Stimulated activated CD4-positive, alpha-beta T cell treated with anti-CD3 and anti-CD28 coated beads, Interleukin-15, amount 100 ng/mL, for 48 hours (primary cell): ENCODE results near the gene HIGD1A.

Experiments
- DNase-seq, 2 donors: peaks; one replicate each; pipeline ENCODE4 v3.0.0-alpha.2; 2020; ENCODE audit warnings: low read depth in 2 of 2

The HIGD1A gene

DNA sequence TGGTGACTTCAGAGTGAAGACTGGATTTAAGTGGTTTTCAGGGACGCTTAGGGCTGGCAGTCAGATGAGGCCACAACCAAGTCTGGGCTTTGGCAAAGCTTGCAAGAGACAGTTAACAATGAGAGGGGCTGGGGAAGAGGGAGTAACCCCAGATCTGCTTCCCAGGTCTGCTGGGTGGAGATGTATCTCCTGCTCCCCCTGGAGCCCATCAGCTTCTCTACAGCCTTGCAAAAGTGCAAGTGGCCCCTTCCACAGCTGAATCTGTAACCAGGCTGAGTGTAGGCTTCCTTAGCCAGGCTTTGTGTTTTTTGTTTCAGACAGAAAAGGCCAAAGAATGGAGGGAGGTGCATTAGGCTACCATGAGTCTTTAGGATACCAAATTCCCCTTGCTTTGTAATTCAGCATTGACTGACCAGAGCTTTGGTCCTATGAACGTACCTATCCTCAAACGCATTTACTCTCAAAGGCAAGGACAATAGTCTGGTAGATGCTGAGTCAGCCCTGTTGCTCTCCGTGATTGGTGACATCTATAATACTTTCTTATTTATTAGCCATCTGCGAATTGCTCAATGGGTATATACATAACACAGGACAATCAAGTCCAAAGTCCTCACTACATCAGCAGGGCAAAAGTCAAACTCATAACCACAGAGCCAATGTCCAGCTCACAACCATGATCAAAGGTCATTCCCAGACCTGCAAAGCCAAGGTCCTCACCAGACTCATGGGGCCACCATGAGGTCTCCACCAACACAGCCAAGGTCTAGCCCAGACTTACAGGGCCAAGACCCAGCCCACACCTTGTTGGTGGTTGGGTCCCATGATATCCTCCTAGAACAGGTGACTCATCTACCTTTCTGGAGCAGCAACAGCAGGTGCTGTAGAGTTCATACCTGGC lies 48.4 kb downstream of the HIGD1A start:
- no peak for DNase-seq

DNA sequence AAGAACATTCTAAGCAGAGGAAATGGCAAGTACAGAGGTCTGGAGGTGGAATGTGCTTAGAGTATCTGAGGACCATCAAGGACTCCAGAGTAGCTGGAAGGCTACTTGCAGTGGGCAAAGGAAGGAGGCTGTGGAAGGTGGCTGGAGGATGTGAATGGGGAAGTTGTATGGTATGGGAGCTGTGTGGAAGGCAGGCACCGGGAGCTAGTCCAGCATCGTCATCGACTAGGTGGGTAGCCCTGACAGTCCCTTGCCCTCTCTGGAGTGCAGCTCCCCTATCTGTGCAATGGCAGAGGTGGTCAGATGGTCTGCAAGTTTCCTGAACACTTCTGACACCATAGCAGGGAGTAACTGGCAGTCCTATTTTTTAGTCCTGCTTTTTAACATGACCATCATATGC lies 50.5 kb downstream of the HIGD1A start:
- no peak for DNase-seq

DNA sequence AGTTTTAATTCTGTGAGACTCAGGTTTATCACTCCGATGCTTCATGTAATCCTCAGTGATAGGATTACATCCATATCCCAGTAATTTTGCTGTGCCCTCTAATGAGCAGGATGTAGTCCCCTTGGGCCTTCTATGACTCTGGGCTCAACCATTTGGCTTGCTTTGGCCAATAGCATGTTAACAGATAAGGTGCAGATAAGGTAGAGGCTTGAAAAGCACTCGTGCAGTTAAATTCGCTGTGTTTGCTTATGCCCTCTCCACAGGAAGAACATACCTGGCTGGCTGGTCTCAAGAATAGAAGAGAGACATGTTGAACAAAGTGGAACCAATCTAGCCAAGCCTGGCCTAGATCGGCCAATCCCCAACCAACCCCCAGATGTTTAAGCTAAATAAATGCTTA lies 51.3 kb downstream of the HIGD1A start:
- DNase-seq: no peak

DNA sequence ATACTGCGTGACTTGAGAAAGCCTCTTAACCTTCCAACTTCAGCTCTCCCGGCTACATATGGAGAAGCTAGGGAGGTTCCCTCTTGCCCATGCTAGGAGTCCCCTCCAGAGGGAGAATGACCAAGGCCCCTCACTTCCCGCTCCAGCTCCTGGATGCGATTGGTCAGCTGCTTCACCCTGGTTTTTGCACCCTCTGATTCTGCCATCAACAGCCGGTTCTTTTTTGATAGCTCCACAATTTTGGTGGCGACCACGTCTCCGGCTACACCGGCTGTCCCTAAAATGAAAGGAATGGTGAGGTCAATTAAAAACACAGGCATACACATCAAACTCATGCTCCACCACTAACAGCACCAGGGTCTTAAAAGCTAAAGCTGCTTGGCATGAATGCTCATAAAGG lies 51.8 kb downstream of the HIGD1A start:
- no peak for DNase-seq

DNA sequence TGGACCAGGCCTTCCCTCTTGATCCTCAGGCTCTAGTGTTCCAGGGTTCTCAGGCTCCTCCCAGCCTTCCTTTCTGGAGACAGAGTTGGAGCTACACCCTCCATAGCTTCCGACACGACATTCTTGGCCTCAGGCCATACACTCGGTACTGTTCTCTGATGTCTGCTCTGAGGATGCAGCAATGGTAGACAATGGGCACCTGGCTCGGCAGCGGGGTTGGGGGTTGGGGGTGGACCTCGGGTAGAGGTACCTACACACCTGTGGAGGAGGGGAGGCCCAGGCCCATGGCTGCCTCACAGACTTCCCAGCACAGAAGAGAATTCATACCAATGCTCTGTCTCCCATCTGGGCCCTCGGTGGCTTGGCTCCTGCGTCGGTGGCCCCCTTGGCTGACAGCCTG lies 52.7 kb downstream of the HIGD1A start:
- no peak for DNase-seq

DNA sequence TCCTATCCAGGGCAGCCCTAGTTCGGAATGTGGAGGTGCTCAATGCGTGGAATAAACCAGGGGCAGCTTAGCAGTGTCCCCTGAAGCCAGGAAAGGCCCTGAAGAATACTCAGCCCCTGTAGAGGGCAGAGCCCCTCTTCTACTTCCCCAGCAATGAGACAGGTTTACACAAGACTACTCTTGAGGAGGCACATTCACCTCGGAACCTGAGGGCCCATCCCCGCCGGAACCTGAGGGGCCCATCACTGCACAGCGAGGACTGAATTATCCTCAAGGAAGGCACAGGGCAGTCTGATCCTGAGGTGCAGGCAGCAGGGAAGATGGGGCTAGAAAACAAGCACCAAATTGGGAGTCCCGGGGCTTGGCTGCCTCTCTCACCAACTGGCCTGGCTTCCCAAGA lies 53.5 kb downstream of the HIGD1A start:
- no peak for DNase-seq

DNA sequence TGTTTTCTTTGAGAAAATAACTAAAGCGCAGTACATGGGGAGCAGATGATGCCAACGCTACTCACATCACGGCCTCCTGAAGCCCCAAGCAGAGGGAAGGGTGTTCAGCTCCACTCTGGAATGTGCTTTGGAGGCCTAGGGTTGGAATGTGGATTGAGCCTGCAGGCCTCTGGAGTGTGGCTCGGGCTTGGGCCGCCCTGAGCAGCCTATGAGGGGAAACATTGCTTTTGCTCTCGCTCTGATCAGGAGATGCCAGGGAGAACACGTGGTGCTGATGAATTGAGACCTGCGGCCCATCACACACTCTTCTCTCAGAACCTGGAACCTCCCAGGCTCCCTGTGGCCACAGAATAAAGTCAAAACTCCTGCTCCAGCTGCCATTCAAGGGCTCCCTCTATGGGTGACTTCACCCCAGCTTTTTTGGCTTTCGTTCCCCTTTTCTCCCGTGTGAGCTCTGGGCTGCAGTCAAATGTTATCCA lies 54.5 kb downstream of the HIGD1A start:
- DNase-seq: no peak

DNA sequence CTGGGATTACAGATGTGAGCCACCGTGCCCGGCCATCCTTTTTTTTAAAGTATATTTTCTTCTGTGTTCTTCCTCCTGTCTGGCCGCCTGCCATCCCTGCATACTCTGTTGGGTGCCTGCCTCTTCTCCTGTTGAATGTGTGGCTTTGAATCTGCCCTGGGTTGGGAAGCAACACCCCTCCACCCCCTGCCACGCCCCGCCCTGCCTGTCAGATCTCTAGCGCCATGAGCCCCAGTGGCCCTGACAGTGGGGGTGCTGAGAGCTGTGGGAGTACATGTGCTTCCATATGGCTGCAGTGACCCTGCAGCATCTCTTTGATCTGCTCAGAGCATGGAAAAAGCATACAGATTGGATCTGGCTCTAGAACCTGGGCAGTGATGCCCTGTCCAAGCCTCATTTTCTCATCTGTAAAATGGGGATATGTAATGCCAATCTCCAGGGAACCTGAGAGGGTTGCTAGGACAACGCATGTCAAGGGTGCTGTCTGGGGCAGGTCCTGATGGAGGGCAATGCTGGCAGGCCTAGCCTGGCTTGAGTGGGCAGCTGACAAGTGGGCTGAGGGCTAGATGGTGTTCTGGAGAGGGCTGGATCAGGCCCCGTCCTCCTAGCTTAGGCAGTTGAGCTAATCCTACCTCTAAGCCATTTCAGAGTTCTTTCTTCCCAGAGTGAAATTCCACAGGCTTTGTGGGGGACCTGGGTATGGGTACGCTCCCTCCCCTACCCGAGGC lies 55.1 kb downstream of the HIGD1A start:
- DNase-seq: no peak

DNA sequence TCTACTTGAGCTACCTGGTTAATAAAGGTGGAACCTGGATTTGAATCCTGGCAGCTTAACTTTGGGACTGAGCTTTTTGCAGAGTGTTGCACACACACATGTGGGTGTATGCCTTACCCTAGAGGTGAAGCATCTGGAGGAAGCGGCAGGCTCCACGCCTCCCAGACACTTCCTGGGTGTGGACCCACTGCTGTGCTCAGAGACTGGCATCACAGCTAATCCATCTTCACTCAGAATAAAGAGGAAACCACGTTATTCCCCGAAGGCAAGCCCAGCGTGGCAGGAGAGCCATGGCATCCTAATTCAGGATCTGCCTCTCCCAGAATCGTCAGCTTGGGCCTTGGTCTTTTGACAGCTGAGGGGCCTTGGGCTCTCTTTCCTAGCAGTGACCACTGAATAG lies 56.7 kb downstream of the HIGD1A start:
- DNase-seq: no peak

DNA sequence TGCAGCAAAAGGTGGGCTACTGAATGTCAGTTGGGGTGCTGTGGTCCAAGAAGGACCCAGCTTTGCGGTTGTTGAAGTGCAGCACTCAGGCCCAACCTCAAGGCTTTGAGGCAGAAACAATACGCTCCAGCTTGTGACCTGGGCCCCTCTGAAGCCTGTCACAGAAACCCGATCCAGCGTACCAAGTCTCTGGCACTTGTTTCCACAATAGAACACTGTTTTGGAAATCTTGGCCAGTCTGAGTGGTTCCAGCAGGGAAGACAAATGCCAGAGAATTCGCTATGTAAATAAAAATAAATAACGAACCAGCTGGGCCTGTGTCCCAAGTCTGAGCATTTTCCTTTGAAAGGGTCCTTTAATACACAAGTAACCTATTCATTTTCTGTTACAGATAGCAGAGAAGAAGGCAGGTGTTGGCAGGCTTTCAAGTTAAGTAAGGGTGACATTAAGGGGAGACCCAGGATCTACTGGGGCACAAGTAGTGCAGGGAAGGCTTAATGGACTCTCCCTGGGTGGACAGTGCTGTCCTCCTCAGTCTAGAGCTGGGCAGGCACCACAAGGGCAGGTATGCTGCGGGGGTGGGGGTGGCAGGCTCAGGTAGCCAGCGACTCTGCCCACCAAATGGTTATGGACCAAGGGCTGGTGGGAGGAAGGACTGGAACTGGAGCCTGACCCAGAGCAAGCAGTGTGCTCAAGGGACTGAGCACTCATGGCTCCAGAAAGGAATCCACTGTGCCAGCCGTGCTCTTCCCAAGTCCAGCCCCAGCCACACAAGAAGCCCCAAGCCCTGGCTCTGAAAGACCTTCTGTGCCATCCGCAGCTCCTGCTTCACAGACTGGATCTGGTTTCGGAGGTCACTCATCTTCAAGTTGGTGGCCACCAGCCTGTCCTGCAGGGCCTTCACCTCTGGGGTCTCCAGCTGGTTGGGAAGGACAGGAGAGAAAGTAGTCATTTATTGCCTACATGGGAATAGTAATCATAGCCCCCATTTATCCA lies 57.5 kb downstream of the HIGD1A start:
- DNase-seq: no peak

DNA sequence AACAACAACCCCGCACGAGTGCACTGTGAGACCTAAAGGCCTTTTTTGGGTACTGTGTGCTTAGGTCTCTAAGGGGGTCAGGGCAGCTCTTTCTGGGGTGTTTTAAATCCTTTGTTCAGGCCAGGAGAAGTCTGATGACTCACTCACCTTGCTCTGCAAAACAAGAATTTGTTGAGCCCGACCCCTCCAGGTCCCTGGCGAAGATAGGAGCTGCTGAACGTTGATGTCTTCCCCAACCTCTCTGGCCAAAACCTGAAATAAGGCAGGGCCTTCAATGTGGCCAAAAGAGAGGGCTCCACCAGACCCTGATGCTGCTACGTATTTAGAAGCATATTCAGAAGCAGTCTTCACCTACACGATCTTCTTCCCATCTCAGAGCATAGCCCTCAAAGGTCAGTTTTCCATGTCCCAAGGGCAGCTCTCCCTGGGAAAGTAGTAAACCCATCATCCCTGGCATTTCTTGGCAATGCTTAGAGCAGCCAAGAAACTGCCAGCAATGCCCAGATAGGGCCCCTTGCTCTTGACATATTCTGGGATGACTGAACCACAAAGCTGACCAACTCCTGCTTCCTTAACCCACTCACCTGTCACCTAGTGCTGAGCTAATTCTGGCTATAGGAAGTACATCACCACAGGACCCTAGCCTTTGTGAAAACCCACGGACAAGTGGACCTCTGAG lies 58.4 kb downstream of the HIGD1A start:
- DNase-seq: no peak

DNA sequence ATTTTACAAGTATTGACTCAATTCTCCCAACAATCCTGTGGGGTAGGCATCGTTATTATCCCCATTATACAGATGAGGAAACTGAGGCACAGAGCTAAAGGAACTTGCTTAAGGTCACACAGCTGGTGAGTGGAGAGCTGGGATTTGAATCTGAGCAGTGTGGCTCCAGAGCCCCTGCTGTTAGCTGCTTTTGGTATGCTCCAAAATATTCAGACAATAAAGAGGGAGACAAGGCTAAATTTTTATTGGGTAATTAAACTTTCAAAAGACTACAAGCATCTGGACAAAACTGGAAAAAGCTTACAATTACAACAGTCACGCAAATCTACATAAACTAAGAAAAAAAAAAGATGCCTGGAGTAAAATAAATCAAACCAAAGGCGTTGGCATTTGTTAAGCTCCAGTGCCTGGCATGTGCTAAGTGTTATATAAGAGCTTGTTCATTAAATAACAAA lies 59.0 kb downstream of the HIGD1A start:
- no peak for DNase-seq

DNA sequence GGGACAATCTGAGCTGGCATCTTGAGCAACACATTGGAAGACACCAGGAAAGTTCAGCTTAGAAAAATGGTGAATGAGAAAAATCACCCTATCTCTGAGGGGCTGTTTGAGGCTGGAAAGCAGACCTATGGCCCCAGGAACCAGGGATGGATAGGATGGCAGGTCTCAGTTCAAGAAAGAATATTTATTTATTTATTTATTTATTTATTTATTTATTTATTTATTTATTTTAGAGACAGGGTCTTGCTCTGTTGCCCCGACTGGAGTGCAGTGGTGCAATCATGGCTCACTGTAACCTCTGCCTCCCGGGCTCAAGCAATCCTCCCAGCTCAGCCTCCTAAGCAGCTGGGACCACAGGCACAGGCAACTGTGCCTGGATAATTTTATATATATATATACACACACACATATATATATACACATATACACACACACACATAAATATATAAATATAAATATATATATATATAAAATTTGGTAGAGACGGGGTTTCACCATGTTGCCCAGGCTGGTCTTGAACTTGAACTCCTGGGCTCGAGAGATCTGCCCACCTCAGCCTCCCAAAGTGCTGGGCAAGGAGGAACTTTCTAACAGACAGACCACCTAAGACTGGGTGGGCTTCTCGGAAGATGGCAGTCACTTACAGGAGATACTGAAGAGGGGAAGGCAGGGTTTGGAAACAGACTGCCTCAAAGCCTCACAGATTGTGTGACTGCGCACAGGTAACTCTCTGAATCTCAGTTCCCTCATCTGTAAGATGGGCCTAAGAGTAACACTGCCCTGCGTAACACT lies 60.9 kb downstream of the HIGD1A start:
- no peak for DNase-seq

DNA sequence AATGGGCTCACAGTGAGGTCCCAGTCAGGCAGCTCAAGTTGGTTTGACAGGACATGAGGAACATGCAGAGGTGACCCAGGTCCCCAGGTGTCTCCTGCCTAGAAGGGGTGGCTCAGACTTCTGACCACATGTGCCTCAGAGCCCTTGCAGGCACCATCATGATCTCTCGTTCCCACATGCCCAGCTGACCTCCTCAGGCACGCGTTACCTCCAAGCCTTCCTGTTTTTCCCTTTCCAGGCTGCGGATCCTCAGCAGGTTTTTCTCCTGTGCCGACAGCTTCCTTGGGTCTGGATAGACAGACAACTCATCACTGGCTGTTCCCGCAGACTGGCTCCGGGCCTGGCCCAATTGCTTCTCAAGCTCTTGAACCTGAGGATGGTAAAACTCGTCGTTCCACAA lies 61.6 kb downstream of the HIGD1A start:
- DNase-seq: no peak

DNA sequence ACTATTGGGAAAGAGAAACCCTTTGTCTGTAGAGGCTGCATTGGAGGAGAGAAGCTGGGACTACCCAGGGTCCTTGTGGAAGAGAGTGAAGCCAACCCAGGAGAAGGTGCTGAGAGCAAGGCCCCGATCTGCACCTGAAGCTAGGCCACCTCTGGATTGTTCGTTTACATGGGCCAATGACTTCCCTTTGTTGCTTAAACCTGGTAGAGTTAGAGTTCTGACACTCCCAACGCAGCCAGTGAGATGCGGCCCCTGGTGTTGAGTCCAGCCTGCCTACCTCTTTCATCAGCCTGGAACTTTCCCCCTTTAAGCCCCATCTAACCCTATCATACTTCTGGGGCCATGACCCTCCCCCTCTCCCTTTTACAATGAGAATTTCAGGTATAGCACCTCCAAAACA lies 62.0 kb downstream of the HIGD1A start:
- no peak for DNase-seq

DNA sequence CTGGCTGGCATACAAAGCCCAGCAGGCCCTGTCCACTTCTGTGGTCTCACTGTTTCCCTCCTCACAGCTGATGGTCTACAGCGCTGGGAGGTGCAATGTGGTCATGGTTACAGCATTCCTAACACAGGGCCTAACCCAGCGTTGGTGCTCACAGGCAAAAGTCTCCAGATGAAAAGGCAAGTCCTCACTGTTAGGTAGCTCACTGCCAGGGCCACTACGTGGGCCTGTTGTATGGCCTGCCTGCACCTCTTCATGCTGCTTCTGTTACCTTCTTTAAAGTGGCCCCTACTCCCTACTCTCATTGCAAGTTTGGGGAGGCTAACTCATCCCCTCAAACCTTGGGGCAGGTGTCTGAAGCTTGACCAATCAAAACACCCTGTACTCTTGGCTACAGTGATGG lies 62.5 kb downstream of the HIGD1A start:
- DNase-seq: no peak

DNA sequence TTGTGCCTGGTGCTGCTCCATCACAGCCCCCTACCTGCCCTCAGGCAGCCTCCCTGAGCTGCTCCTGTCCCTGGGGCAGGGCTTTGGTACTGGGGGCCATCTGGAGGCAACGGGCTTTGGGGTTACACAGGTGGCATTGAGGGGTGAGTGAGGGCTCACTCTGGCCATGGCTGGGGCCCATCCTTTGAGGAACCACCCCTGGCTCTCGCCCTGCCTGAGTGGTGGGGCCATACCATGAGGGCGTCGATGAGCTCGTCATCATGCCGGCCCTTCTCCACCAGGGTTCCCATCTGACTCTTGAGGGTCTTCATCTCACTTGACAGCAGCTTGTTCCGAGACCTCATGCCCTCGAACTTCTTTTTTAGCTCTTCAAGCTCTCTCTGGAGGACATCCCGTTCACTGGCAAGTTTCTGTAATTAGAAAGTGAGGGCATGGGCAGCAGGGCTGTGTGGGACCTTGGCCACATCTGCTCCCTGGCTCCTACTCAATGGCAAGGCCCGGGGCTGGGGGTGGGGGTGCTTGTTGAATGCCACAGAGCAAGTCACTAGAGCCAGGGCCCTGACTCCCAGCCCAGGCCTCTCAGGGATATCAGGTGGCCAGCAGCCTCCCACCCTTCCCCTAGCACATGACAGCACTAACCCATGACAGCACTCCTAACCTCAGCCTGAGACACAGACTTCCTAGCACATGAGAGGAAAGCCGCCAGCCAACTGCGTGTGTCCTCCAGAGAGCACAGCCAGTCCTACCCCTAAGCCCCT lies 64.7 kb downstream of the HIGD1A start:
- DNase-seq: no peak

DNA sequence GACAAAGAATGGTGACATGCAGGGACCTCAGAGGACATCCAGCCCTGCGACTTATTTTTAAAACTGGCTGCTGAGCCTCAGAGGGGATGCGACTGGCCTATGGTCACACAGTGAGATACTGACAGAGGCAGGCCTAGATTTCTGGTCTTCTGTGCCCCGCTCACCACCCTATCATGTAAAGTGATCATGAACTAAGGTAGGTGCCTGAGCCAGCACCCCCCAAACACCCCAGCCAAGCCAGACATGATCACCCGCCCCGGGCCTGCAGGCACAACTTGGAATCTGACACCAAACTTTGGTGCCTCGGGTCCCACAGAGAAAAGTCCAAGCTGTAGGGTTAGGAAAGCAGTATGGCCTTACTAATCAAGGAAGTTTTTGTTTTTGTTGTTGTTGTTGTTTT lies 67.8 kb downstream of the HIGD1A start:
- no peak for DNase-seq

DNA sequence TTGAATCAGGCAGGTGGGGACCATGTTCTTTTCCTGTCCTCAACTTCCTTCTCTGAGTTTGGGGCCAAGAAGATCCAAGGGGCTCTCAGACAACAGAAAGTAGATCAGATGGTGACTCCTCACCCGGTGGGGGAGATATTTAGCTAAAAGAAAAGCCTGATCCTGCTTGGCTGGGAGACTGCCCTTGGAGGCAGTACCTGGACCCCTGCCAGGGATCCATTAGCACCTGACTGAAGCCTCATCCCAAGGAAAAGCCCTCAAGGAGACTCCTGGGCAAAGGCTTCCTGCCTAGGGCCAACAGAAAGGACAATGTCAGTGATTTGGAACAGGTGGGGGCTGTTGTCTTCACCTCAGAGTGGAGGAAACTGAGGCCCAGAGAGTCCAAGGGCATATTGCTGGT lies 68.2 kb downstream of the HIGD1A start:
- DNase-seq: no peak

DNA sequence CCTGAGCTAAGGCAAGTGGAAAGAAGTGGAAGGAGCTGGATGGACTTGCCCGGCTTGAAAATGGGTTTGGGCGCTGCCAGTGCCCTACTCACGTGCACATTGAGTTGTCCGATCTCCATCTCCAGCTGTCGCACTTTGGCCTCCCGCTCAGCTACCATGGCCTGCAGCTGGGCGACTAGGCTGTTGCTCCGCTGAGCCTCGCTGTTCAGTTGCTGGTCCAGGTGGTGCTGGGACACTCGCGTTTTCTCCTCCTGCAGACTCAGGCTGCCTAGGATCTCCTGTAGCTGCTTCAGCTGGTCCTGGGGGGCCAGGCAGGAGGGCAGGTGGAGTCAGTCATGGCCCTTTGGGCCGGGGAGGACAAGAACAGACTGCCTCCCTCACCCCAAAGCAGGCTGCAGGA lies 68.7 kb downstream of the HIGD1A start:
- DNase-seq: no peak
